H1 (cell line): ENCODE results near the gene RGS6. TPM values are rescaled to one million over a fixed set of nuclear protein-coding genes. Genes with fewer than 3 reads are reported as not detected.

Experiments used
- EP300 ChIP-seq, 2 experiments: IDR thresholded peaks; 1 replicate in 1 of 2; 2 replicates in 1 of 2; pipeline ENCODE4 v1.6.1; 2011 to 2012; ENCODE audit warnings: low read depth in 2 of 2, low read length in 2 of 2, mild to moderate bottlenecking in 2 of 2, borderline replicate concordance in 1 of 2, inconsistent platforms in 1 of 2, moderate library complexity in 1 of 2
- RNF2 ChIP-seq: fragments of 200-900, 300-1000 bp; sonication (generic); IDR thresholded peaks from 2 replicates; pipeline ENCODE4 v1.7.1; 2016; ENCODE audit warnings: borderline replicate concordance, low read depth, mild to moderate bottlenecking, antibody characterized with exemption, low read length; ENCODE audit not compliant: poor library complexity, severe bottlenecking; ENCODE audit errors: missing control alignments
- polyA plus RNA-seq, 7 experiments: library from polyadenylated mRNA; depleted of rRNA in 3 of 7; stranded (reverse) in 5 of 7; unstranded in 2 of 7; fragments of >200 nt in 5 of 7; fragments of 200-250 nt in 2 of 7; gene quantifications; 1 replicate in 5 of 7; 2 replicates in 1 of 7; 4 replicates in 1 of 7; pipeline versions ENCODE4 v1.2.1 to v1.2.3, GENCODE V29; 2011 to 2013; ENCODE audit warnings: missing spikeins in 2 of 7, mixed read lengths in 2 of 7
- total RNA-seq: library from RNA; stranded (reverse); fragmentation: NEBNext Ultra II Directional; extraction: Animal tissue kit (Norgen Biotek cat#: 25700); gene quantifications from 2 replicates; pipeline ENCODE4 v1.2.1, GENCODE V29; 2021

Gene RGS6
- total and polyA plus RNA-seq, 2 of the 8 experiments (the other 6 are each of a cell fraction or from before 2014, with no cell fraction given), result 0.26 to 1.1 TPM

DNA sequence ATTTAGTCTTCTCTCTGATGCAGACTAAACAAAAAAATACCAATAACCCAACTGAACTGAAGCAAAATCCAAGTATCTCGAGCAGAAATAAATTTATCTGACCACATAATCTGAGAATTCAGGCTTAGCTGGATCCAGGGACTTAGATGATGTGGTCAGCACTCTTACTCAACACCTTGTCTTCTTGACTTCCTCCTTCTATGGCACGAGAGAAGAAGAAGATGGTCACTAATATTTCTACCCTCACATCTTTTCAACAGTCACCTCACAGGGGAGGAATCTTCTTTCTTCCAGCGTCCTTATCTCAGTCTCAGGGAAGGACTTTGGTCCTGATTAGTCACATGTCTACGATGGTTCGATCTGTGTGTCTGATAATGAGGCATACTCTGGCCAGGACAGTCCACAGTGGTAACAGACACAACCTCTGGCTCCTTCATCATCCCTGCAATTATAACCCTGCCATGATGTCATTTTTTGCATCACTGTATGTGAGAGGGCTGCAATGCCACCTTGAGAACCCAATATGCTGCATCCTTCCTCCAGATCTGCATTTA is 15.8 kb downstream of the RGS6 start (continued):
- TF ChIP-seq RNF2 (no peak), EP300 (IDR thresholded peaks at IDR 0.05; ENCODE audit: borderline replicate concordance in 1 of 2, low read depth in 2 of 2, low read length in 2 of 2) (no peak)
- TF ChIP-seq, all 59 proteins: peak for 0
